HCT116 (cell line): ENCODE data around the gene CDCA7. TPM values are rescaled to one million over a fixed set of nuclear protein-coding genes. Genes with fewer than 3 reads are reported as not detected.

Source experiments
- ATAC-seq: fragments of 200-7000 bp; cut with Tn5 transposase; 2 replicates; pipeline ENCODE4 v1.9.1; 2020; ENCODE audit warnings: mild to moderate bottlenecking, moderate library complexity
- BruUV-seq: library from RNA; stranded (reverse); fragments of 400-500 nt; replicated peaks from 2 replicates; lab custom pipeline; 2021; lab: Mats Ljungman, UMichigan
- CTCF ChIA-PET: fragments of 300-600 bp; sonication (Branson Sonifier 250); formaldehyde crosslinking; loops from one replicate; lab custom pipeline; 2021; ENCODE audit warnings: antibody characterized with exemption; lab: Charles Lee
- POLR2A ChIA-PET: fragments of 300-600, 350-600 bp; sonication (Branson Sonifier 250); formaldehyde crosslinking; loops from one replicate; lab custom pipeline; 2021; ENCODE audit warnings: antibody characterized with exemption; lab: Charles Lee
- RAD21 ChIA-PET, 2 experiments: fragments of 300-600 bp; sonication (Branson Sonifier 250); formaldehyde crosslinking; loops; one replicate each; lab custom pipeline; 2023; ENCODE audit warnings: low total read pairs in 2 of 2; ENCODE audit not compliant: uncharacterized antibody in 2 of 2, unreplicated experiment in 2 of 2, low non-redundant PET in 1 of 2; lab: Charles Lee
- DNase-seq: peaks from one replicate; pipeline ENCODE4 v3.0.0-alpha.2; 2010; ENCODE audit warnings: low read depth, low spot score
- H2AFZ ChIP-seq: fragments of 200-600 bp; shearing (Covaris generic), sonication (generic); 2 replicates; pipeline ENCODE4 v1.6.1; 2017; ENCODE audit warnings: low read depth, mixed run types, mixed read lengths, antibody characterized with exemption, low read length; ENCODE audit not compliant: poor library complexity, severe bottlenecking
- H3K27ac ChIP-seq: 2 replicates; pipeline ENCODE4 v1.5.1; 2012; ENCODE audit warnings: low read depth, low read length
- H3K27me3 ChIP-seq: fragments of 200-600 bp; sonication (generic); 2 replicates; pipeline ENCODE4 v1.6.1; 2016; ENCODE audit warnings: mixed run types, low read length, mixed read lengths; ENCODE audit not compliant: insufficient read depth
- H3K36me3 ChIP-seq, 2 experiments: fragments of 200-500 bp in 1 of 2; fragments of 200-600 bp in 1 of 2; sonication (Bioruptor generic) in 1 of 2; sonication (generic) in 1 of 2; 2 replicates each; pipeline versions ENCODE4 v1.5.1 to v1.6.1; 2014 to 2016; ENCODE audit warnings: low read length in 2 of 2, inconsistent platforms in 1 of 2, mixed read lengths in 1 of 2, mixed run types in 1 of 2; ENCODE audit not compliant: insufficient read depth in 2 of 2, control insufficient read depth in 1 of 2
- H3K4me1 ChIP-seq, 2 experiments: fragments of 200-600 bp in 1 of 2; sonication (generic) in 1 of 2; 2 replicates each; pipeline versions ENCODE4 v1.5.1 to v1.6.1; 2012 to 2017; ENCODE audit warnings: low read length in 2 of 2, inconsistent platforms in 1 of 2, mild to moderate bottlenecking in 1 of 2, mixed read lengths in 1 of 2, mixed run types in 1 of 2, moderate library complexity in 1 of 2; ENCODE audit not compliant: insufficient read depth in 2 of 2, control insufficient read depth in 1 of 2
- H3K4me2 ChIP-seq: fragments of 200-600 bp; sonication (generic); 2 replicates; pipeline ENCODE4 v1.6.1; 2017; ENCODE audit warnings: mixed run types, low read length, mixed read lengths
- H3K4me3 ChIP-seq, 2 experiments: fragments of 200-600 bp in 1 of 2; sonication (generic) in 1 of 2; replicated peaks in 1 of 2; 2 replicates each; pipeline ENCODE4 v1.5.1; 2011 to 2016; ENCODE audit warnings: low read length in 2 of 2, control low read depth in 1 of 2, low read depth in 1 of 2, mild to moderate bottlenecking in 1 of 2, mixed read lengths in 1 of 2, mixed run types in 1 of 2
- H3K79me2 ChIP-seq: fragments of 200-600 bp; sonication (generic); 2 replicates; pipeline ENCODE4 v1.6.1; 2017; ENCODE audit warnings: mild to moderate bottlenecking, mixed run types, low read length, moderate library complexity, mixed read lengths; ENCODE audit not compliant: insufficient read depth
- H3K9ac ChIP-seq: fragments of 200-600 bp; sonication (generic); 2 replicates; pipeline ENCODE4 v1.6.1; 2016; ENCODE audit warnings: low read length, mixed read lengths
- H3K9me2 ChIP-seq: fragments of 200-600 bp; sonication (generic), shearing (Covaris generic); 2 replicates; pipeline ENCODE4 v1.6.1; 2017; ENCODE audit warnings: mixed run types, mild to moderate bottlenecking, moderate library complexity; ENCODE audit not compliant: insufficient read depth
- H3K9me3 ChIP-seq, 2 experiments: fragments of 200-500 bp in 1 of 2; fragments of 200-600 bp in 1 of 2; sonication (Bioruptor generic) in 1 of 2; sonication (generic) in 1 of 2; 2 replicates each; pipeline ENCODE4 v1.6.1; 2014 to 2017; ENCODE audit warnings: low read length in 2 of 2, mixed read lengths in 2 of 2, inconsistent platforms in 1 of 2, low read depth in 1 of 2, mild to moderate bottlenecking in 1 of 2, mixed run types in 1 of 2, moderate library complexity in 1 of 2; ENCODE audit not compliant: control insufficient read depth in 1 of 2, insufficient read depth in 1 of 2
- H4K20me1 ChIP-seq: fragments of 200-600 bp; sonication (generic), shearing (Covaris generic); 2 replicates; pipeline ENCODE4 v1.6.1; 2017; ENCODE audit warnings: mixed run types, mild to moderate bottlenecking, moderate library complexity; ENCODE audit not compliant: insufficient read depth
- CBX3 ChIP-seq: IDR thresholded peaks from 2 replicates; pipeline ENCODE4 v1.6.1; 2012; ENCODE audit warnings: low read depth
- ELF1 ChIP-seq: IDR thresholded peaks from 2 replicates; pipeline ENCODE4 v1.6.1; 2012; ENCODE audit warnings: low read depth, borderline replicate concordance
- EZH2phosphoT487 ChIP-seq: fragments of 200-600 bp; IDR thresholded peaks from 2 replicates; pipeline ENCODE4 v1.6.1; 2018; ENCODE audit warnings: antibody characterized with exemption, borderline replicate concordance
- JUND ChIP-seq: IDR thresholded peaks from 2 replicates; pipeline ENCODE4 v1.6.1; 2012
- POLR2AphosphoS5 ChIP-seq: IDR thresholded peaks from 2 replicates; pipeline ENCODE4 v1.6.1; 2011; ENCODE audit warnings: mild to moderate bottlenecking, low read depth, low read length, moderate library complexity
- RAD21 ChIP-seq: IDR thresholded peaks from 2 replicates; pipeline ENCODE4 v1.6.1; 2012; ENCODE audit warnings: low read depth, mild to moderate bottlenecking
- SIN3A ChIP-seq: IDR thresholded peaks from 2 replicates; pipeline ENCODE4 v1.6.1; 2012; ENCODE audit warnings: low read depth
- TCF7L2 ChIP-seq: IDR thresholded peaks from 2 replicates; pipeline ENCODE4 v1.7.0; 2011; ENCODE audit warnings: borderline replicate concordance, inconsistent platforms; ENCODE audit not compliant: insufficient read depth, insufficient read length; ENCODE audit errors: extremely low read depth
- ZNF274 ChIP-seq: fragments of 200-500 bp; sonication (Bioruptor generic); IDR thresholded peaks from 2 replicates; pipeline ENCODE4 v1.6.1; 2014; ENCODE audit warnings: mild to moderate bottlenecking, low read depth, low read length, inconsistent platforms
- intact Hi-C: fragments of 100-400 bp; cut with micrococcal nuclease; formaldehyde crosslinking; loops from 2 replicates; pipeline ENCODE4 v1.10.0; 2022
- total RNA-seq: library from RNA; stranded (reverse); gene quantifications from one replicate; pipeline ENCODE4 v1.2.1, GENCODE V29; 2021; ENCODE audit not compliant: unreplicated experiment
- TF ChIP-seq, protein P1 (sequence below), 3 experiments: fragments of 200-600 bp in 1 of 3; sonication (generic) in 1 of 3; IDR thresholded peaks in 2 of 3; conservative IDR thresholded peaks in 1 of 3; 2 replicates each; pipeline ENCODE4 v1.5.1; 2012 to 2017; ENCODE audit warnings: low read depth in 2 of 3, low read length in 2 of 3, antibody characterized with exemption in 1 of 3, borderline replicate concordance in 1 of 3, control low read depth in 1 of 3, mild to moderate bottlenecking in 1 of 3, mixed read lengths in 1 of 3, mixed run types in 1 of 3, moderate library complexity in 1 of 3; ENCODE audit not compliant: insufficient read depth in 1 of 3
- TF ChIP-seq, protein P2 (sequence below): IDR thresholded peaks from 2 replicates; pipeline ENCODE4 v1.6.1; 2012
- TF ChIP-seq, protein P3 (sequence below): IDR thresholded peaks from 2 replicates; pipeline ENCODE4 v1.6.1; 2012; ENCODE audit warnings: low read depth

Gene CDCA7
- total RNA-seq, 1 experiment from 2014 or later: 57.9 TPM

DNA sequence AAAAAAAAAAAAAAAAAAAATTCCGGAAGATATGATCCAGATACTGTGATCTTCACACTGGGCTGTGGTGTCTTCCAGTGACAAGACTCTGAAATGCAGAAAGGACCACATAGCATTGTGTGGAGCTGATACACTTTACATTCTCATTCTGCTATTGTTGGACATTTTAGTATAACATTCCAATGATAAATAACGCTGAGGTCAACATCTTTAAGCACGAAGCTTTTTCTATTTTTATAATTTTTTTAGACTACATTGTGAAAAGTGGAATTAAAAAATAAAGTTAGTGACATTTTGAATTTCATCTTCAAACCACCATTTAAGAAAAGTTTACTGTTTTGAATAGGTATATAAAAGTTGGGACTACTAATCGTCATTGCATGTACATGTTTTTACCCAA is 62.7 kb downstream of the CDCA7 start:
- Histone ChIP-seq H3K27me3 (no peaks in the 10 kb centered on the region), H3K9me2 (no peaks in the 10 kb centered on the region; the same call in 1 of the 2 replicates), H3K4me2 (no peak overlapping the region), H2AFZ (no peak overlapping the region), H3K9ac (no peak overlapping the region), H3K36me3 (no peaks in the 10 kb centered on the region), H3K4me3 (no peak overlapping the region)
- ChIA-PET POLR2A (no interaction called here), CTCF (no interaction called here), RAD21 (no interaction called here)
- ATAC-seq: no peak
- no TSS peak for BruUV-seq
- TF ChIP-seq ZNF274: no peak
- no peak for TF ChIP-seq RAD21
- no peak for TF ChIP-seq CBX3
- no peak for TF ChIP-seq TCF7L2
- TF ChIP-seq EZH2phosphoT487: no peak
- no peak for TF ChIP-seq POLR2AphosphoS5
- no peak for TF ChIP-seq JUND
- TF ChIP-seq, protein P1, sequence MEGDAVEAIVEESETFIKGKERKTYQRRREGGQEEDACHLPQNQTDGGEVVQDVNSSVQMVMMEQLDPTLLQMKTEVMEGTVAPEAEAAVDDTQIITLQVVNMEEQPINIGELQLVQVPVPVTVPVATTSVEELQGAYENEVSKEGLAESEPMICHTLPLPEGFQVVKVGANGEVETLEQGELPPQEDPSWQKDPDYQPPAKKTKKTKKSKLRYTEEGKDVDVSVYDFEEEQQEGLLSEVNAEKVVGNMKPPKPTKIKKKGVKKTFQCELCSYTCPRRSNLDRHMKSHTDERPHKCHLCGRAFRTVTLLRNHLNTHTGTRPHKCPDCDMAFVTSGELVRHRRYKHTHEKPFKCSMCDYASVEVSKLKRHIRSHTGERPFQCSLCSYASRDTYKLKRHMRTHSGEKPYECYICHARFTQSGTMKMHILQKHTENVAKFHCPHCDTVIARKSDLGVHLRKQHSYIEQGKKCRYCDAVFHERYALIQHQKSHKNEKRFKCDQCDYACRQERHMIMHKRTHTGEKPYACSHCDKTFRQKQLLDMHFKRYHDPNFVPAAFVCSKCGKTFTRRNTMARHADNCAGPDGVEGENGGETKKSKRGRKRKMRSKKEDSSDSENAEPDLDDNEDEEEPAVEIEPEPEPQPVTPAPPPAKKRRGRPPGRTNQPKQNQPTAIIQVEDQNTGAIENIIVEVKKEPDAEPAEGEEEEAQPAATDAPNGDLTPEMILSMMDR (IDR thresholded peaks at IDR 0.05 in 2 of 3, conservative IDR thresholded peaks at IDR 0.05 in 1 of 3; ENCODE audit: borderline replicate concordance in 1 of 3, insufficient read depth in 1 of 3, low read depth in 2 of 3, low read length in 2 of 3): no peak
- TF ChIP-seq, protein P2, sequence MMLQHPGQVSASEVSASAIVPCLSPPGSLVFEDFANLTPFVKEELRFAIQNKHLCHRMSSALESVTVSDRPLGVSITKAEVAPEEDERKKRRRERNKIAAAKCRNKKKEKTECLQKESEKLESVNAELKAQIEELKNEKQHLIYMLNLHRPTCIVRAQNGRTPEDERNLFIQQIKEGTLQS: no peak
- TF ChIP-seq SIN3A: no peak
- TF ChIP-seq, protein P3, sequence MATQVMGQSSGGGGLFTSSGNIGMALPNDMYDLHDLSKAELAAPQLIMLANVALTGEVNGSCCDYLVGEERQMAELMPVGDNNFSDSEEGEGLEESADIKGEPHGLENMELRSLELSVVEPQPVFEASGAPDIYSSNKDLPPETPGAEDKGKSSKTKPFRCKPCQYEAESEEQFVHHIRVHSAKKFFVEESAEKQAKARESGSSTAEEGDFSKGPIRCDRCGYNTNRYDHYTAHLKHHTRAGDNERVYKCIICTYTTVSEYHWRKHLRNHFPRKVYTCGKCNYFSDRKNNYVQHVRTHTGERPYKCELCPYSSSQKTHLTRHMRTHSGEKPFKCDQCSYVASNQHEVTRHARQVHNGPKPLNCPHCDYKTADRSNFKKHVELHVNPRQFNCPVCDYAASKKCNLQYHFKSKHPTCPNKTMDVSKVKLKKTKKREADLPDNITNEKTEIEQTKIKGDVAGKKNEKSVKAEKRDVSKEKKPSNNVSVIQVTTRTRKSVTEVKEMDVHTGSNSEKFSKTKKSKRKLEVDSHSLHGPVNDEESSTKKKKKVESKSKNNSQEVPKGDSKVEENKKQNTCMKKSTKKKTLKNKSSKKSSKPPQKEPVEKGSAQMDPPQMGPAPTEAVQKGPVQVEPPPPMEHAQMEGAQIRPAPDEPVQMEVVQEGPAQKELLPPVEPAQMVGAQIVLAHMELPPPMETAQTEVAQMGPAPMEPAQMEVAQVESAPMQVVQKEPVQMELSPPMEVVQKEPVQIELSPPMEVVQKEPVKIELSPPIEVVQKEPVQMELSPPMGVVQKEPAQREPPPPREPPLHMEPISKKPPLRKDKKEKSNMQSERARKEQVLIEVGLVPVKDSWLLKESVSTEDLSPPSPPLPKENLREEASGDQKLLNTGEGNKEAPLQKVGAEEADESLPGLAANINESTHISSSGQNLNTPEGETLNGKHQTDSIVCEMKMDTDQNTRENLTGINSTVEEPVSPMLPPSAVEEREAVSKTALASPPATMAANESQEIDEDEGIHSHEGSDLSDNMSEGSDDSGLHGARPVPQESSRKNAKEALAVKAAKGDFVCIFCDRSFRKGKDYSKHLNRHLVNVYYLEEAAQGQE: no peak
- TF ChIP-seq ELF1: no peak
- TF ChIP-seq, all 23 proteins: peak for 0
- no peaks in the 10 kb centered on the region for H3K4me1 ChIP-seq
- intact Hi-C loops: no loop called here
- no peak overlapping the region for H3K27ac ChIP-seq
- H3K9me3 ChIP-seq: no peaks in the 10 kb centered on the region
- H4K20me1 ChIP-seq: no peaks in the 10 kb centered on the region
- H3K79me2 ChIP-seq: no peaks in the 10 kb centered on the region
- DNase-seq: no peak
